AG08395 (cell line): Measurements from ENCODE around the gene APBA2.
"Not testable (repeated sequence)": the region's sequence is repeated elsewhere in the genome, so short reads cannot be mapped to it uniquely, and the experiment has no call there.

Source experiments
- DNase-seq: peaks from one replicate; pipeline ENCODE4 v3.0.0; 2012; ENCODE audit warnings: mixed read lengths, low spot score

The APBA2 gene

GRCh38 chr15:28885630-28886430 lies at the start of gene APBA2:
Gene APBA2, plus strand, starts transcription at chr15:28885974. Its CDS starts 167,911 bp downstream, at chr15:29053885.
- no peak for DNase-seq

GRCh38 chr15:28840285-28840684 lies 45.5 kb upstream of the APBA2 start:
- not testable (repeated sequence) for DNase-seq

GRCh38 chr15:28842210-28842609 lies 43.6 kb upstream of the APBA2 start:
- not testable (repeated sequence) for DNase-seq

- DNase-seq = not testable (repeated sequence)
Measured at GRCh38 chr15:28843520-28843919, 42.3 kb upstream of the APBA2 start.

GRCh38 chr15:28844147-28844546 lies 41.6 kb upstream of the APBA2 start:
- DNase-seq = not testable (repeated sequence)

- not testable (repeated sequence) for DNase-seq
Measured at GRCh38 chr15:28847247-28847646, 38.5 kb upstream of the APBA2 start.

GRCh38 chr15:28847959-28848358 lies 37.8 kb upstream of the APBA2 start:
- not testable (repeated sequence) for DNase-seq

- not testable (repeated sequence) for DNase-seq
Measured at GRCh38 chr15:28848521-28848920, 37.3 kb upstream of the APBA2 start, which contains the start of gene GOLGA6L7. Gene GOLGA6L7, minus strand, starts transcription at chr15:28848644. Its CDS starts 95 bp downstream, at chr15:28848549.

GRCh38 chr15:28849271-28849670 lies 36.5 kb upstream of the APBA2 start:
- not testable (repeated sequence) for DNase-seq

GRCh38 chr15:28849766-28850165 lies 36.0 kb upstream of the APBA2 start:
- DNase-seq = not testable (repeated sequence)

GRCh38 chr15:28853654-28854053 lies 32.1 kb upstream of the APBA2 start:
- not testable (repeated sequence) for DNase-seq

- not testable (repeated sequence) for DNase-seq
Measured at GRCh38 chr15:28854578-28854977, 31.2 kb upstream of the APBA2 start.

GRCh38 chr15:28861031-28861534 lies 24.7 kb upstream of the APBA2 start:
- no peak for DNase-seq

- DNase-seq = not testable (repeated sequence)
Measured at GRCh38 chr15:28861589-28862293, 24.0 kb upstream of the APBA2 start.

- DNase-seq = no peak
Measured at GRCh38 chr15:28868744-28869345, 16.9 kb upstream of the APBA2 start.

GRCh38 chr15:28871168-28871567 lies 14.6 kb upstream of the APBA2 start:
- no peak for DNase-seq

- no peak for DNase-seq
Measured at GRCh38 chr15:28873006-28873405, 12.8 kb upstream of the APBA2 start.

GRCh38 chr15:28873585-28874190 lies 12.1 kb upstream of the APBA2 start:
- DNase-seq = no peak

GRCh38 chr15:28875461-28876000 lies 10.2 kb upstream of the APBA2 start:
- DNase-seq = no peak

- DNase-seq = no peak
Measured at GRCh38 chr15:28876131-28876844, 9.5 kb upstream of the APBA2 start.

- no peak for DNase-seq
Measured at GRCh38 chr15:28876845-28877185, 9.0 kb upstream of the APBA2 start.
